SK-N-SH (cell line): Measurements from ENCODE around the gene C19orf44. TPM values are rescaled to one million over a fixed set of nuclear protein-coding genes. Genes with fewer than 3 reads are reported as not detected.
"Not testable (repeated sequence)": the region's sequence is repeated elsewhere in the genome, so short reads cannot be mapped to it uniquely, and the experiment has no call there.

Experiments used
- CTCF ChIA-PET: fragments of 300-600, 350-600 bp; formaldehyde crosslinking; extraction: SDS; loops from one replicate; lab custom pipeline; 2021; lab: Yijun Ruan, JAX
- POLR2A ChIA-PET: fragments of 350-600 bp; sonication (Branson Sonifier 250); formaldehyde crosslinking; extraction: SDS; loops from one replicate; lab custom pipeline; 2020; ENCODE audit warnings: antibody characterized with exemption, inconsistent platforms; lab: Yijun Ruan, JAX
- DNase-seq: peaks from one replicate; pipeline ENCODE4 v3.0.0; 2012
- H2AFZ ChIP-seq: fragments of 200-600 bp; sonication (generic); 2 replicates; pipeline ENCODE4 v1.8.1; 2016; ENCODE audit warnings: antibody characterized with exemption, mild to moderate bottlenecking, low read depth
- H3F3A ChIP-seq: fragments of 200-600 bp; sonication (generic); replicated peaks from 2 replicates; pipeline ENCODE3; 2016; ENCODE audit warnings: antibody characterized with exemption, mild to moderate bottlenecking; ENCODE audit not compliant: insufficient read depth
- H3K27ac ChIP-seq, 2 experiments: fragments of 200-500 bp in 1 of 2; fragments of 200-600 bp in 1 of 2; sonication (Bioruptor generic) in 1 of 2; sonication (generic), shearing (Covaris generic) in 1 of 2; 2 replicates each; pipeline versions ENCODE4 v1.5.1 to v1.6.1; 2014 to 2016; ENCODE audit warnings: low read depth in 2 of 2, inconsistent platforms in 1 of 2, low read length in 1 of 2, mild to moderate bottlenecking in 1 of 2, mixed read lengths in 1 of 2
- H3K27me3 ChIP-seq: fragments of 200-600 bp; sonication (generic), shearing (Covaris generic); 2 replicates; pipeline ENCODE4 v1.6.1; 2016; ENCODE audit warnings: mixed run types; ENCODE audit not compliant: insufficient read depth
- H3K36me3 ChIP-seq, 2 experiments: fragments of 200-500 bp in 1 of 2; fragments of 200-600 bp in 1 of 2; sonication (Bioruptor generic) in 1 of 2; sonication (generic) in 1 of 2; replicated peaks in 1 of 2; 2 replicates each; pipeline versions ENCODE3 to v1.5.1; 2014 to 2016; ENCODE audit warnings: low read length in 1 of 2, mild to moderate bottlenecking in 1 of 2; ENCODE audit not compliant: insufficient read depth in 2 of 2, control insufficient read depth in 1 of 2
- H3K4me1 ChIP-seq, 2 experiments: fragments of 200-500 bp in 1 of 2; fragments of 200-600 bp in 1 of 2; sonication (Bioruptor generic) in 1 of 2; sonication (generic), shearing (Covaris generic) in 1 of 2; 2 replicates each; pipeline versions ENCODE4 v1.5.1 to v1.6.1; 2014 to 2016; ENCODE audit warnings: low read depth in 1 of 2, low read length in 1 of 2, mixed run types in 1 of 2; ENCODE audit not compliant: insufficient read depth in 2 of 2, control insufficient read depth in 1 of 2
- H3K4me2 ChIP-seq: fragments of 200-600 bp; sonication (generic), shearing (Covaris generic); 2 replicates; pipeline ENCODE4 v1.6.1; 2017; ENCODE audit warnings: mixed run types
- H3K4me3 ChIP-seq, 2 experiments: fragments of 200-500 bp in 1 of 2; fragments of 200-600 bp in 1 of 2; sonication (Bioruptor generic) in 1 of 2; sonication (generic), shearing (Covaris generic) in 1 of 2; 2 replicates each; pipeline versions ENCODE4 v1.5.1 to v1.8.1; 2014 to 2016; ENCODE audit warnings: low read depth in 2 of 2, inconsistent platforms in 1 of 2, low read length in 1 of 2, mild to moderate bottlenecking in 1 of 2, mixed read lengths in 1 of 2, moderate library complexity in 1 of 2
- H3K79me2 ChIP-seq: fragments of 200-600 bp; sonication (generic); 2 replicates; pipeline ENCODE4 v1.8.1; 2017; ENCODE audit warnings: mild to moderate bottlenecking; ENCODE audit not compliant: insufficient read depth
- H3K9ac ChIP-seq: fragments of 200-600 bp; sonication (generic); 2 replicates; pipeline ENCODE4 v1.6.1; 2017; ENCODE audit warnings: mixed run types
- H3K9me2 ChIP-seq: fragments of 200-600 bp; sonication (generic); 2 replicates; pipeline ENCODE4 v1.6.1; 2017; ENCODE audit warnings: mixed run types
- H3K9me3 ChIP-seq: fragments of 200-600 bp; sonication (generic); 2 replicates; pipeline ENCODE4 v1.6.1; 2017; ENCODE audit warnings: mixed run types, mild to moderate bottlenecking, moderate library complexity
- H4K20me1 ChIP-seq: fragments of 200-600 bp; sonication (generic); 2 replicates; pipeline ENCODE4 v1.6.1; 2017; ENCODE audit warnings: mild to moderate bottlenecking, mixed run types; ENCODE audit not compliant: insufficient read depth
- CTCF ChIP-seq: fragments of 200-600 bp; sonication (generic); IDR thresholded peaks from 2 replicates; pipeline ENCODE4 v1.6.1; 2017; ENCODE audit warnings: antibody characterized with exemption, mild to moderate bottlenecking, moderate library complexity
- EZH2phosphoT487 ChIP-seq: fragments of 200-600 bp; sonication (generic); IDR thresholded peaks from 2 replicates; pipeline ENCODE4 v1.6.1; 2017; ENCODE audit warnings: low read depth, mixed run types, mild to moderate bottlenecking, antibody characterized with exemption, moderate library complexity, borderline replicate concordance
- GATA2 ChIP-seq: sonication (generic); formaldehyde crosslinking; IDR thresholded peaks from 2 replicates; pipeline ENCODE4 v1.5.0; 2020; ENCODE audit warnings: mild to moderate bottlenecking, missing genetic modification reagents
- MAX ChIP-seq: IDR thresholded peaks from 2 replicates; pipeline ENCODE4 v1.4.0; 2012; ENCODE audit warnings: low read depth
- NFIC ChIP-seq: IDR thresholded peaks from 2 replicates; pipeline ENCODE4 v1.4.0; 2012; ENCODE audit warnings: borderline replicate concordance
- NRF1 ChIP-seq: IDR thresholded peaks from 2 replicates; pipeline ENCODE4 v1.6.1; 2012; ENCODE audit warnings: low read depth, mild to moderate bottlenecking, low read length
- PBX3 ChIP-seq: IDR thresholded peaks from 2 replicates; pipeline ENCODE4; 2012
- RAD21 ChIP-seq: IDR thresholded peaks from 2 replicates; pipeline ENCODE4 v1.6.1; 2012; ENCODE audit warnings: mild to moderate bottlenecking, low read length
- REST ChIP-seq: IDR thresholded peaks from 2 replicates; pipeline ENCODE4 v1.6.1; 2012; ENCODE audit warnings: mild to moderate bottlenecking, low read depth, low read length, moderate library complexity
- RFX5 ChIP-seq: IDR thresholded peaks from 2 replicates; pipeline ENCODE4 v1.6.1; 2012; ENCODE audit warnings: mild to moderate bottlenecking, improper control_type of control experiment, low read length
- RXRA ChIP-seq: IDR thresholded peaks from 2 replicates; pipeline ENCODE4 v1.4.0; 2012; ENCODE audit warnings: low read depth, mild to moderate bottlenecking, borderline replicate concordance
- TCF12 ChIP-seq: IDR thresholded peaks from 2 replicates; pipeline ENCODE4 v1.4.0; 2012
- TEAD4 ChIP-seq: IDR thresholded peaks from 2 replicates; pipeline ENCODE4 v1.4.0; 2012; ENCODE audit warnings: mild to moderate bottlenecking, borderline replicate concordance; ENCODE audit not compliant: insufficient read depth
- WGBS: methylation state at CpG from one replicate; pipeline ENCODE4 v1.1.6; 2017; ENCODE audit warnings: low lambda C conversion rate; 5-methylcytosine and 5-hydroxymethylcytosine counted together
- polyA plus RNA-seq, 3 experiments: library from polyadenylated mRNA; depleted of rRNA; stranded (reverse); fragments of >200 nt; gene quantifications; 2 replicates each; pipeline ENCODE4 v1.2.3, GENCODE V29; 2012

The C19orf44 gene
- polyA plus RNA-seq, 1 of the 3 experiments (the other 2 are of a cell fraction), result 6.0 TPM

GRCh38 chr19:16548956-16549355, 52.8 kb downstream of the C19orf44 start:
- 98% methylated on average over 4 of the region's 4 CpGs for whole genome bisulfite sequencing

GRCh38 chr19:16551902-16552301, 55.7 kb downstream of the C19orf44 start:
- H3K9me3 ChIP-seq, H3K4me2 ChIP-seq, H3K79me2 ChIP-seq, H2AFZ ChIP-seq, H3F3A ChIP-seq, H3K4me1 ChIP-seq, H3K27ac ChIP-seq, H3K27me3 ChIP-seq, DNase-seq, H3K9me2 ChIP-seq, H3K4me3 ChIP-seq, CTCF ChIA-PET, H3K9ac ChIP-seq, H4K20me1 ChIP-seq: not testable (repeated sequence)
- H3K36me3 ChIP-seq, result peaks cover 9 to 19% of the 10 kb centered on the region in 2 experiments
- 96% methylated on average over 6 of the region's 6 CpGs for WGBS
- POLR2A ChIA-PET, result interaction anchor here (0.6 kb wide), 1 partner anchor 45 kb away, joined by 4 read pairs; no protein-coding TSS in a partner anchor

More at GRCh38 chr19:16548956-16549355, 52.8 kb downstream of the C19orf44 start:
- Histone ChIP-seq H2AFZ (no peak overlapping the region), H3K27me3 (no peaks in the 10 kb centered on the region), H3K9me3 (no peaks in the 10 kb centered on the region), H3K36me3 (peaks cover 4 to 11% of the 10 kb centered on the region in 2 experiments), H3K4me2 (no peak overlapping the region), H3F3A (peaks cover 9% of the 10 kb centered on the region), H3K9me2 (no peaks in the 10 kb centered on the region)
- POLR2A ChIA-PET, result interaction anchor here (0.6 to 0.7 kb wide), 2 partner anchors 20 to 127 kb away, joined by 3 to 4 read pairs; no protein-coding TSS in a partner anchor
- no peak for TF ChIP-seq PBX3
- no peak for TF ChIP-seq RXRA
- no peak for TF ChIP-seq NFIC
- TF ChIP-seq REST, result no peak
- no peak for TF ChIP-seq RAD21
- TF ChIP-seq CTCF, result no peak
- no peak for TF ChIP-seq NRF1
- TF ChIP-seq MAX, result no peak
- TF ChIP-seq TCF12, result no peak
- TF ChIP-seq RFX5, result no peak
- TF ChIP-seq GATA2 (CRISPR knock-in tag), result no peak
- TF ChIP-seq TEAD4, result no peak
- TF ChIP-seq EZH2phosphoT487, result no peak
- TF ChIP-seq, all 33 proteins: peak for 0
- Histone ChIP-seq H3K9ac (no peak overlapping the region), H3K79me2 (peaks cover 16% of the 10 kb centered on the region), H3K4me1 (no peaks in the 10 kb centered on the region), H3K27ac (no peak overlapping the region), H4K20me1 (peaks cover 6% of the 10 kb centered on the region; the same call in 1 of the 2 replicates), H3K4me3 (no peak overlapping the region)
- DNase-seq, result no peak
- CTCF ChIA-PET, result no interaction called here
